Naive thymus-derived CD8-positive, alpha-beta T cell (primary cell): ENCODE measurements around the gene VPS33B. TPM values are rescaled to one million over a fixed set of nuclear protein-coding genes. Genes with fewer than 3 reads are reported as not detected.

Experiments
- ATAC-seq, 2 donors: fragments of 150-1000 bp; cut with Tn5 transposase in 1 of 2; sonication (Bioruptor Pico), chemical (Tn5 transposase) in 1 of 2; 1 replicate in 1 of 2; 2 replicates in 1 of 2; pipeline ENCODE4 v1.10.0; 2021; ENCODE audit warnings: mild to moderate bottlenecking in 2 of 2, moderate library complexity in 2 of 2
- POLR2A ChIA-PET: fragments of 350-600 bp; sonication (Branson Sonifier 250); formaldehyde crosslinking; loops from one replicate; lab custom pipeline; 2021; ENCODE audit warnings: antibody characterized with exemption; lab: Charles Lee
- DNase-seq, 10 donors: peaks; one replicate each; pipeline versions ENCODE4 v3.0.0 to v3.0.0-alpha.2; 2020 to 2022
- H3K27ac Mint-ChIP-seq, 10 donors: one replicate each; pipeline ENCODE4 v1.8.0; 2020 to 2022; ENCODE audit warnings: mild to moderate bottlenecking in 10 of 10, mixed read lengths in 10 of 10, moderate library complexity in 4 of 10, inconsistent platforms in 1 of 10
- H3K27me3 Mint-ChIP-seq, 5 donors: one replicate each; pipeline ENCODE4 v1.8.0; 2021 to 2022; ENCODE audit warnings: mixed read lengths in 5 of 5
- H3K36me3 Mint-ChIP-seq, 3 donors: one replicate each; pipeline ENCODE4 v1.8.0; 2020 to 2022; ENCODE audit warnings: mixed read lengths in 3 of 3, mild to moderate bottlenecking in 2 of 3, inconsistent platforms in 1 of 3
- H3K4me1 Mint-ChIP-seq, 4 donors: one replicate each; pipeline ENCODE4 v1.8.0; 2021 to 2022; ENCODE audit warnings: mixed read lengths in 4 of 4
- H3K4me3 Mint-ChIP-seq, 10 donors: one replicate each; pipeline ENCODE4 v1.8.0; 2020 to 2022; ENCODE audit warnings: mild to moderate bottlenecking in 10 of 10, mixed read lengths in 10 of 10, moderate library complexity in 6 of 10, inconsistent platforms in 1 of 10
- H3K9me3 Mint-ChIP-seq, 9 donors: one replicate each; pipeline ENCODE4 v1.8.0; 2020 to 2022; ENCODE audit warnings: mixed read lengths in 9 of 9, mild to moderate bottlenecking in 3 of 9, inconsistent platforms in 1 of 9, moderate library complexity in 1 of 9
- polyA plus RNA-seq, 3 donors: library from polyadenylated mRNA; unstranded; fragments of 300-500 nt; fragmentation: Illumina TruSeq; gene quantifications; one replicate each; pipeline ENCODE4 v1.2.3, GENCODE V29; 2021
- total RNA-seq, 8 experiments: library from RNA in 2 of 8; stranded (reverse) in 2 of 8; gene quantifications; one replicate each; pipeline ENCODE4 v1.2.3 and lab custom pipeline; 2021 to 2026

The VPS33B gene
- total and polyA plus RNA-seq, 5 experiments from 2014 or later: 5.3 to 27.1 (median 12.4) TPM

DNA sequence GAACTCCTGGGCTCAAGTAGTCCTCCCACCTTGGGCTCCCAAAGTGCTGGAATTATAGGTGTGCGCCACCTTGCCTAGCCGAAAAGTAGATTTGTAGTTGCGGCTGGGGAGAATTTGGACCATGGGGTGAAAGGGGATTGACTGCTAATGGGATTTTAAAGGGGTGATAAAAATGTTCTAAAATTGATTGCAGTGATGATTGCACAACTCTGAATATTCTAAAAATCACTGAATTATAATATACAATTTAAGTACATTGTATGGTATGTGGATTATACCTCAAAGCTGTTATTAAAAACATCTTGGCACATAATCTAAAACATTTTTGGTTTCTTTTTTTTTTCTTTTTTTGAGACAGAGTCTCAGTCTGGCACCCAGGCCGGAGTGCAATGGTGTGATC lies 31.9 kb downstream of the VPS33B start:
- no peak for ATAC-seq
- H3K4me3 Mint-ChIP-seq: no peak overlapping the region
- H3K36me3 Mint-ChIP-seq: peaks cover 0 to 2% (median 0%) of the 10 kb centered on the region in 3 donors
- H3K27ac Mint-ChIP-seq: no peak overlapping the region
- peaks cover 3 to 30% (median 14%) of the 10 kb centered on the region in 4 donors for H3K4me1 Mint-ChIP-seq
- no peaks in the 10 kb centered on the region for H3K27me3 Mint-ChIP-seq
- POLR2A ChIA-PET: no interaction called here
- H3K9me3 Mint-ChIP-seq: no peaks in the 10 kb centered on the region
- DNase-seq: no peak

DNA sequence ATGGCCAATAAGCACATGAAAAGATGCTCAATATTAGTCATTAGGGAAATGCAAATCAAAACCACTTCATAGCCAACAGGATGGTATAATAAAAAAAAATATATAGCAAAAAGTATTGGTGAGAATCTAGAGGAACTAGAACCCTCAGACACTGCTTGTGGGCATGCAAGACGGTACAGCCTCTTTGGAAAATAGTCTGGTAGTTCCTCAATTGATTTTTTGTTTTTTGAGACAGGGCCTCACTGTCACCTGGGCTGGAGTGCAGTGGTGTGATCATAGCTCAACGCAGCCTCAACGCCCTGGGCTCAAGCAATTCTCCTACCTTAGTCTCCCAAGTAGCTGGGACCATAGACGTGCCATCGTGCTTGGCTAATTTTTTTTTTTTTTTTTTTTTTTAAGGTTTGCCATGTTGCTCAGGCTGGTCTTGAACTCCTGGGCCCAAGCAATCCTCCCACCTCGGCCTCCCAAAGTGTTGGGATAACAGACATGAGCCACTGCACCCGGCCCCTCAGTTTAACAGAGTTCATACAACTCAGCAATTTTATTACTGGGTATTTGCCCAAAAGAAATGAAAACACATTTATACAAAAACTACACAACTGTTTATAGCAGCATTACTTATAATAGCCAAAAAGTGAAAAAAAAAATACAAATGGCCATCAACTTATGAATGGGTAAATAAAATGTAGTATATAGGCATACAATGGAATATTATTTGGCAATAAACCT lies 33.2 kb downstream of the VPS33B start:
- H3K36me3 Mint-ChIP-seq: no peaks in the 10 kb centered on the region
- DNase-seq: no peak
- H3K4me3 Mint-ChIP-seq: no peak overlapping the region
- no peaks in the 10 kb centered on the region for H3K9me3 Mint-ChIP-seq
- ATAC-seq: no peak
- no peaks in the 10 kb centered on the region for H3K27me3 Mint-ChIP-seq
- H3K4me1 Mint-ChIP-seq: peaks cover under 1 to 21% (median 5%) of the 10 kb centered on the region in 4 donors
- POLR2A ChIA-PET: no interaction called here
- no peak overlapping the region for H3K27ac Mint-ChIP-seq

DNA sequence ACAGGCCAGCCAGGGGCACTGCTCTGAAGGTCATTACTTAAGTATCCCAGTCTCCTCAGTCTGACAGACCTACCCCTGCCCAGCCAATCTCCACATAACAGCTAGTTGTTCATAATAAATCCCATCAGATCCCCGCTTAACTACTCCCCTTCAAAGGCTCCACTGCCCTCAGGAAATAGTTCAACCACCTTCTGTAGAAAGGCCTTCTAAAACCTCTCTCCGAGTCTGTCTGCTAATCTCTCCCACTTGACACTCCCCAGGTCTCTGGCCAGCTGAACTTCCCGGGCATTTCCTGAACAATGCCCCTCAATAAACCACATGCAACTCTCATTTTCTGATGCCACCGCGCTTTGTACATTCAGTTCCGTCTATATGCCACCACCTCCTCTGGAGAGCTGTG lies 34.1 kb downstream of the VPS33B start:
- no peak for DNase-seq
- H3K36me3 Mint-ChIP-seq: no peaks in the 10 kb centered on the region
- no peak for ATAC-seq
- H3K4me3 Mint-ChIP-seq: peak overlapping the region in 2 of 10 donors; percentile 8 to 17
- no peaks in the 10 kb centered on the region for H3K27me3 Mint-ChIP-seq
- POLR2A ChIA-PET: interaction anchor here (0.6 kb wide), 1 partner anchor 44 kb away, joined by 8 read pairs; no protein-coding TSS in a partner anchor
- no peaks in the 10 kb centered on the region for H3K9me3 Mint-ChIP-seq
- peak overlapping the region in 3 of 10 donors; percentile 2 to 21 (median 7) for H3K27ac Mint-ChIP-seq
- peaks cover 0 to 16% (median 2%) of the 10 kb centered on the region in 4 donors for H3K4me1 Mint-ChIP-seq

DNA sequence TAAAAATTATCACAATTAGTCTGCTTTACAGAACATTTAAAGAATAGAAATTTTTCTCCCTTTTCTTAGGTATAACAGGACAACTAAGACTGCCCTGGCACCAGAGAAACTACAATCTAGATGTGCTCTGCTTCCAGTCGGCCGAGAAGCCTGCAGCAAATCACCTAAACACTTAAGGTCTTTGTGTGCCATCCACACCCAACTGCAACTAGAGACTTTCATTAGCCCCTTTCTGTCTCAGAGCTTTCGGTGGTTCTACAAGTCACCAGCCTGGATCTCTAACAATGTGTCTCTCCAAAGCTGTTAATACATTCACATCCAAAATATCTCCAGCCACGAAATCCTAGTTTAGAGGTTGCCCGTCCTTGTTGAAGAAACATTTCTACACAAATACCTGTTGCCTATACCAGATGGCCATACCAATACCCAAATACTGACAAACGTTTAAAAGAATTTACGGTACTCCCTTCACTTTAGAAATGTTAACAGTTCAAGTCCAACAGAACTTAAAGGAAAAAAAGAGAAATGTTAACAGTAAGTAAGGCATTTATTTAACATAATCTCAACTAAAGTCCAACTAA lies 34.7 kb downstream of the VPS33B start:
- POLR2A ChIA-PET: interaction anchor here (0.6 kb wide), 1 partner anchor 44 kb away, joined by 8 read pairs; no protein-coding TSS in a partner anchor
- no peaks in the 10 kb centered on the region for H3K36me3 Mint-ChIP-seq
- H3K27ac Mint-ChIP-seq: peak overlapping the region in 1 of 10 donors; percentile 1
- no peak for ATAC-seq
- peaks cover 0 to 12% (median 0%) of the 10 kb centered on the region in 4 donors for H3K4me1 Mint-ChIP-seq
- no peak for DNase-seq
- H3K4me3 Mint-ChIP-seq: no peak overlapping the region
- H3K9me3 Mint-ChIP-seq: no peaks in the 10 kb centered on the region
- H3K27me3 Mint-ChIP-seq: no peaks in the 10 kb centered on the region

DNA sequence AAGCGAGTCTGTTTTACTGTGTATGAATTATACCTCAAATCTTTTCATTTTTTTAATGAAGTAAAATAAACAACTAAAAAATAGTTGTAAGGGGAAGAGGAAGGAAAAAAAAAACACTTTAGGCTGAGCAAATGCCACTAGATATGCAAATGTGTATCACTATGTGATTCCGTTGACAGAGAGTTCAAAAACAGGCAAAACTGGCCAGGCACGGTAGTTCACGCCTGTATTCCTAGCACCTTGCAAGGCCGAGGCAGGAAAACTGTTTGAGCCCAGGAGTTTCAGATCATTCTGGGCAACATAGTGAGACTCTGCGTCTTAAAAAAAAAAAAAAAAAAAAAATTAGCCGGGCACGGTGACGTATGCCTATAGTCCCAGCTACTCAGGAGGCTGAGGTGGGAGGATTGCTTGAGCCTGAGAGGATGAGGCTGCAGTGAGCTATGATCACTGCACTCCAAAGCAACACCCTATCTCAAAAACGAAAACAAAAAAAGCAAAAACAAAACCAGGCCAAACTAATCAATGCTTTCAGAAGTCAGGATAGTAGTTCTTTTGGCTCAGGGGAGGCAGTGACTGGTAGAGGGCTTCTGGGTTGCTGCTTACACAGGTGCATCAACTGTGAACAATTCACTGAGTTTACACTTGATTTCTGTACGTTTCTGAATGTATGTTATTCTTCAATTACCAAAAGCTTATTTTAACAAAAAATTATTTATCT lies 35.4 kb downstream of the VPS33B start:
- no peaks in the 10 kb centered on the region for H3K9me3 Mint-ChIP-seq
- no peaks in the 10 kb centered on the region for H3K27me3 Mint-ChIP-seq
- H3K27ac Mint-ChIP-seq: no peak overlapping the region
- H3K4me1 Mint-ChIP-seq: peaks cover 0 to 17% (median 0%) of the 10 kb centered on the region in 4 donors
- H3K4me3 Mint-ChIP-seq: no peak overlapping the region
- no peak for DNase-seq
- no peak for ATAC-seq
- POLR2A ChIA-PET: no interaction called here
- H3K36me3 Mint-ChIP-seq: peaks cover 0 to 1% (median 0%) of the 10 kb centered on the region in 3 donors

DNA sequence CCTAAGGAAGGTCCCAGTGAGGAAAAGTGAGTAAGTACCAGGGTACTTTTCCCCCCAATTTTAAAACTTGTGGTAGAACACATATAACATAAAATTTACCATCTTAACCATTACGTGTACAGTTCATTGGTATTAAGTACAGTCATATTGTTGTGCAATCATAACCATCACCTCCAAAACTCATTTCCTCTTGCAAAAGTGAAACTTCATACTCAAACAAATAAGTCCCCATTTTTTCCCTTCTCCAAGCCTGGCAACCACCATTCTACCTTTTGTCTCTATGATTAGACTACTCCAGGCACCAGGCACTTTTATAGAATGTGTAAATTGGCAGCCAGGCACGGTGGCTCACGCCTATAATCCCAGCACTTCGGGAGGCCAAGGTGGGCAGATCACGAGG lies 40.3 kb downstream of the VPS33B start:
- no peak overlapping the region for H3K27ac Mint-ChIP-seq
- peaks cover 0 to 11% (median 0%) of the 10 kb centered on the region in 4 donors for H3K4me1 Mint-ChIP-seq
- H3K36me3 Mint-ChIP-seq: peaks cover 0 to 6% (median 0%) of the 10 kb centered on the region in 3 donors
- POLR2A ChIA-PET: no interaction called here
- DNase-seq (no peak), ATAC-seq (no peak)
- H3K9me3 Mint-ChIP-seq: no peaks in the 10 kb centered on the region
- H3K27me3 Mint-ChIP-seq: no peaks in the 10 kb centered on the region
- no peak overlapping the region for H3K4me3 Mint-ChIP-seq

DNA sequence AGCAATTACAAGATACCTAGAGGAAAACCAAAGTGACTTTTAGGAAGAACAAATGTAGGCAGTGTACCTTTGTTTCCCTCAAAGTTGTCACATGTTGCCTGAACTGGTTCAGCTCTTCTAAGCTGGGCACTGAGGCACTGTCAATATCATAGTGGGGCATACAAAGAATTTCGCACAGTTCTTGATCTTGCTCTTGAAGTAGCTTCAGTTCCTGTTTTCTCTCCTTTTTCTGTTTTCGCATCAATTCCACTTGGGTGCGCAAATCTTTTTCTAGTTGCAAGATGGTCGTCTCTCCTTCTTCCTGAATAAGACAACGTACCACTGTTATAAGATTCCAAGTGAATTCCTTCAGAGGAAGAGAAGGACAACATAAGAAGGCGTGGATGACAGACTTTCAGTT lies 40.7 kb downstream of the VPS33B start:
- POLR2A ChIA-PET: no interaction called here
- DNase-seq: no peak

DNA sequence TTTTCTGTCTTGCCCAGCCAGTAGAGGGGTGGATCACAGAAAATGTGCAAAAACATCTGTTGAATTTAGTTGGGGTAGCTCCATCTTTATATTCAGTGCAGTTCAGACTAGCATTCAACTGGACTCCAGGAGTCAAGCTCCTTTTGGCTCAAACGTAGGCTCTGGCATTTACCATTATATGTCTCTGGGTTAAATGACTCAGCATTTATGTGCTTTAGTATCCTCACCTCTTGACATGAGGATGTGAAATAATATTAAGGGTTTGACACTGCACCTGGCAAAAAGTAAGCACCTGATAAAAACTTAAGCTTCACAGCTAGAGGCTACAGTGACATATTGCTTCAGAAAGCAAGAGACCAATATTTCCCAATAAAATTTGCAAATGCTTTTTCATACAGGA lies 42.8 kb downstream of the VPS33B start:
- Mint-ChIP-seq H3K4me1 (peaks cover 0 to 11% (median 0%) of the 10 kb centered on the region in 4 donors), H3K4me3 (no peak overlapping the region), H3K36me3 (peaks cover 0 to 6% (median 0%) of the 10 kb centered on the region in 3 donors), H3K27ac (no peak overlapping the region), H3K27me3 (no peaks in the 10 kb centered on the region), H3K9me3 (no peaks in the 10 kb centered on the region)
- POLR2A ChIA-PET: no interaction called here
- no peak for DNase-seq
- ATAC-seq: no peak

More for the DNA sequence above, 40.7 kb downstream of the VPS33B start:
- Mint-ChIP-seq H3K4me3 (peak overlapping the region in 1 of 10 donors; percentile 28), H3K36me3 (peaks cover 0 to 6% (median 0%) of the 10 kb centered on the region in 3 donors), H3K27me3 (no peaks in the 10 kb centered on the region), H3K4me1 (peaks cover 0 to 11% (median 0%) of the 10 kb centered on the region in 4 donors), H3K27ac (no peak overlapping the region), H3K9me3 (no peaks in the 10 kb centered on the region)
- no peak for ATAC-seq

DNA sequence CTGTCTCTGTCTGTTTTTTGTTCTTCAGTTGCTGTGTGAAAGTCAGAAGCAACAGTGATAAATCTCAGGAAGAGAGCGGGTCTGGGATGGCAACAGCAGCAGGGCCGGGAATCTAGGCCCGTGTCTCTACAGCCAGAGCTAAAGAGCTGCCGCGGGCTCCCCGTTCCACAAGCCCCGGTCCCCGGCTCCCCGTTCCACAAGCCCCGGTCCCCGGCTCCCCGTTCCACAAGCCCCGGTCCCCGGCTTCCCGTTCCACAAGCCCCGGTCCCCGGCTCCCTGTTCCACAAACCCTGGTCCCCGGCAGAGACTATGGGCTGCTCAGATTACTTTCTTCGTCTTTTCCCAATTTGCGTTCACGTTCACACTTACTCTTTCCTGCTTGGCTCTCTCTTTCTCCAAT lies 48.2 kb downstream of the VPS33B start:
- peaks cover 0 to 6% (median 0%) of the 10 kb centered on the region in 3 donors for H3K36me3 Mint-ChIP-seq
- no peak overlapping the region for H3K27ac Mint-ChIP-seq
- H3K4me1 Mint-ChIP-seq: no peaks in the 10 kb centered on the region
- H3K27me3 Mint-ChIP-seq: no peaks in the 10 kb centered on the region
- H3K4me3 Mint-ChIP-seq: no peak overlapping the region
- ATAC-seq (no peak), DNase-seq (no peak)
- POLR2A ChIA-PET: no interaction called here
- no peaks in the 10 kb centered on the region for H3K9me3 Mint-ChIP-seq

DNA sequence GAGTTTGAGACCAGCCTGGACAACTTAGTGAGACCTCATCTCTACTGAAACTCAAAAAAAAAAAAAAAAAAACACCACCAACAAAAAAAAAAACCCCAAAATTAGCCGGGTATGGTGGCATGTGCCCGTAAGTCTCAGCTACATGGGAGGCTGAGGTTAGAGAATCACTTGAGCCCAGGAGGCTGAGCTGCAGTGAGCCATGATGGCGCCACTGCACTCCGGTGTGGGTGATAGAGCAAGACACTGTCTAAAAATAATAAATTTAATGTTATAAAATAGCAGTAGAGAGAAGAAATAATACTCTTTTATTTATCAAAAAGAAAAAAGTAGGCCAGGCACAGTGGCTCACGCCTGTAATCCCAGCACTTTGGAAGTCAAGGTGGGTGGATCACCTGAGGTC lies 50.3 kb downstream of the VPS33B start:
- DNase-seq (no peak), ATAC-seq (no peak)
- Mint-ChIP-seq H3K27ac (no peak overlapping the region), H3K9me3 (no peaks in the 10 kb centered on the region), H3K4me1 (no peaks in the 10 kb centered on the region), H3K4me3 (no peak overlapping the region), H3K27me3 (no peaks in the 10 kb centered on the region), H3K36me3 (peaks cover 0 to 3% (median 0%) of the 10 kb centered on the region in 3 donors)
- POLR2A ChIA-PET: interaction anchor here (0.6 kb wide), 1 partner anchor 1220 kb away, joined by 5 read pairs; no protein-coding TSS in a partner anchor

DNA sequence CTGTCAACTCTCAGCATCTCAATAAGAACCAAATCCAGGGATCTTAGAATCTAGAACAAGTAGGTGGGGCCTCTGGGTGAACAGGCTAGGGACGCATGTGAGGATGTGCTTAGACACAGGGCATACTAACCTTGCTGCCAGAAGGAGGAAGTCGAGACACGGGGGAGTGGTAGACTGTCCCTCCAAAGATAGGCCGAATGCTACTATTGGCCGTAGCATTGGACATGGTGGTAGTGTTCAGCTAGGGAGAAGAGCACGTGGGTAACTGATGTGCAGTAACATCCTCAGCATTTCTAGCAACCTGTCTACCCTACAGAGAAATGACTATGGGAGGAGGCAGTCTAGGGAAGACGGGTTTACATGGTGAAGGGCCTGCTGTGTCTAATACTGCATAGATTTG lies 52.1 kb downstream of the VPS33B start:
- H3K27me3 Mint-ChIP-seq: no peaks in the 10 kb centered on the region
- H3K36me3 Mint-ChIP-seq: peaks cover 0 to 12% (median 3%) of the 10 kb centered on the region in 3 donors
- H3K4me1 Mint-ChIP-seq: no peaks in the 10 kb centered on the region
- POLR2A ChIA-PET: no interaction called here
- DNase-seq (no peak), ATAC-seq (no peak)
- H3K27ac Mint-ChIP-seq: no peak overlapping the region
- no peaks in the 10 kb centered on the region for H3K9me3 Mint-ChIP-seq
- H3K4me3 Mint-ChIP-seq: no peak overlapping the region

DNA sequence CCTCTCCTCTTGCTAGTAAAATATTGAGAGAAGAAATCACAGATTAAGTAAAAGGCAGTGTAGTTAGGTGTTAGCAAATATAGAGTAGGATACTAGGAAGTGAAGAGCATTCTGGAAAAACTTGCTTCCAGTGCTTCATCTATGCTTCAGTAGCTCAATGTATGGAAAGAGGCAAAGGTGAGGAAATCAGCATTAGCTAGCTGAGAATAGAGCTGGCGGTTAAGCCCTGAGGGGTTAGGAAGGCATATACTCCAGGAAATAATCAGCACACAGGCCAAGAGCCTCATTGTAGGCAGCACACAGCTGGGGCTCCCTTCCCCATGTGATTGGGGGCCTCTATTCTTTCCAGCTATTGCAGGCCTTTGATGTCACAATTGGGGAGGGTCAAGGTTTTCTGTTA lies 54.0 kb downstream of the VPS33B start:
- Mint-ChIP-seq H3K27ac (peak overlapping the region in 2 of 10 donors; percentile 11 to 12), H3K36me3 (peaks cover 0 to 22% (median under 1%) of the 10 kb centered on the region in 3 donors)
- POLR2A ChIA-PET: no interaction called here

DNA sequence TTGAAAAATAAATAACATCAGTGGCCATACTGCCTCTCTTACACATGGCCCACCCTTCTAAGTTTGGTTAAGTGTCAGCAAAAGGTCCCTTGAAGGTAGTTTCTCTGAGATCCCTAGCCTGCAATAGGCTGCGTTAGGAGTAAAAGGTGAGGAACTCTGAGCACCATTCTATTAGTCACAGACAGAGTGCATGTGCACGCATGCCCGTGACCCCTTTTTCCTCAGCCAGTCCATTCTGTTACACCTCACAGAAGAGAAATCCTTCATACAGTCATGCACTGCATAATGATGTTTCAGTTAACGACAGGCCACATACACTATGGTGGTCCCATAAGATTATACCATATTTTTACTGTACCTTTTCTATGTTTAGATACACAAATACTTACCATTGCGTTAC lies 55.2 kb downstream of the VPS33B start:
- H3K4me3 Mint-ChIP-seq: no peak overlapping the region
- H3K4me1 Mint-ChIP-seq: no peaks in the 10 kb centered on the region
- peaks cover 0 to 30% (median 5%) of the 10 kb centered on the region in 3 donors for H3K36me3 Mint-ChIP-seq
- no peaks in the 10 kb centered on the region for H3K27me3 Mint-ChIP-seq
- ATAC-seq (no peak), DNase-seq (no peak)
- POLR2A ChIA-PET: no interaction called here
- H3K9me3 Mint-ChIP-seq: no peaks in the 10 kb centered on the region
- H3K27ac Mint-ChIP-seq: peak overlapping the region in 2 of 10 donors; percentile 19 to 56

More for the DNA sequence above, 54.0 kb downstream of the VPS33B start:
- ATAC-seq: no peak
- Mint-ChIP-seq H3K27me3 (no peaks in the 10 kb centered on the region), H3K9me3 (no peaks in the 10 kb centered on the region), H3K4me1 (no peaks in the 10 kb centered on the region), H3K4me3 (no peak overlapping the region)
- no peak for DNase-seq
